ENCODE measurements around the gene TRIO.
A peak's percentile ranks its signal among the peaks of the same experiment; 100 is the strongest.

TRIO gene

DNA sequence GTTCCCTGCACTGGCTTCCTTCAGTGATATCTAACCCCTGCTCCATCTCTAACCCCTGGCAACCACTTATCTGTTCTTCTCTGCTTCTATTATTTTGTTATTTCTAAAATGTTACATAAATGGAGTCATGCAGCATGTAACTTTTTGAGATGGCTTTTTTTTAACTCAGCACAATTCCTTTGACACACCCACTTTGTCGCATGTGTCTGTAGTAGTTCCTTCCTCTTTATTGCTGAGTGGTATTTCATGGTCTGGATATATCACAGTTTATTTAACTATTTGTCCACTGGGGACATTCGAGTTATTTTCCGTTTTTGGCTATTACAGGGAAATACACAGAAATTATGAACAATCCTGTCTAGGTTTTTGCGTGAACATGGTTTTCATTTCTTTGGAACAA is 200.2 kb downstream of the TRIO start:
- TF ChIP-seq, protein P1, sequence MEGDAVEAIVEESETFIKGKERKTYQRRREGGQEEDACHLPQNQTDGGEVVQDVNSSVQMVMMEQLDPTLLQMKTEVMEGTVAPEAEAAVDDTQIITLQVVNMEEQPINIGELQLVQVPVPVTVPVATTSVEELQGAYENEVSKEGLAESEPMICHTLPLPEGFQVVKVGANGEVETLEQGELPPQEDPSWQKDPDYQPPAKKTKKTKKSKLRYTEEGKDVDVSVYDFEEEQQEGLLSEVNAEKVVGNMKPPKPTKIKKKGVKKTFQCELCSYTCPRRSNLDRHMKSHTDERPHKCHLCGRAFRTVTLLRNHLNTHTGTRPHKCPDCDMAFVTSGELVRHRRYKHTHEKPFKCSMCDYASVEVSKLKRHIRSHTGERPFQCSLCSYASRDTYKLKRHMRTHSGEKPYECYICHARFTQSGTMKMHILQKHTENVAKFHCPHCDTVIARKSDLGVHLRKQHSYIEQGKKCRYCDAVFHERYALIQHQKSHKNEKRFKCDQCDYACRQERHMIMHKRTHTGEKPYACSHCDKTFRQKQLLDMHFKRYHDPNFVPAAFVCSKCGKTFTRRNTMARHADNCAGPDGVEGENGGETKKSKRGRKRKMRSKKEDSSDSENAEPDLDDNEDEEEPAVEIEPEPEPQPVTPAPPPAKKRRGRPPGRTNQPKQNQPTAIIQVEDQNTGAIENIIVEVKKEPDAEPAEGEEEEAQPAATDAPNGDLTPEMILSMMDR (conservative IDR thresholded peaks at IDR 0.05; ENCODE audit: low read depth), result no peak
- no peak overlapping the region for H3K27ac ChIP-seq
- DNase-seq (ENCODE audit: low spot score), result no peak
- POLR2A ChIA-PET (ENCODE audit: low non-redundant PET), result no interaction called here
- CTCF ChIA-PET, result no interaction called here

DNA sequence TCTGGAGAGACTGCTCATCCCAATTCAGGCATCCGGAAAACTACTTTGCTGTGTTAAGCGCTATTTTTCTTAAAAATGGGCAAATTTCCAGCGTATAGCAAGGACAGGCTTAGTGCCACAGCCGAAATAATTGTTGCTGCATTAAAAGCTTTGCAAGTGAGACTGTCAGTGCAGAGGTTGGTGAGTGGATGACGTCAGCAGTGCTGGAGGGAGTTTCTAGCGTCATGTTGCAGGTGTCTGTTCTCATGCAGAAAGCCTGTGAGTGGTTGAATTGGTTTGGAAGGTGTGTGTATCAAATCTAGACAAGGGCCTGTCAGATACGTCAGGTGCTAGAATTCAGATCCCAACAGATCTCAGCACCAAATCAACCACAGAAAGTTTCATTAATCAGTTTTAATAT is 204.4 kb downstream of the TRIO start:
- CTCF ChIA-PET, result no interaction called here

DNA sequence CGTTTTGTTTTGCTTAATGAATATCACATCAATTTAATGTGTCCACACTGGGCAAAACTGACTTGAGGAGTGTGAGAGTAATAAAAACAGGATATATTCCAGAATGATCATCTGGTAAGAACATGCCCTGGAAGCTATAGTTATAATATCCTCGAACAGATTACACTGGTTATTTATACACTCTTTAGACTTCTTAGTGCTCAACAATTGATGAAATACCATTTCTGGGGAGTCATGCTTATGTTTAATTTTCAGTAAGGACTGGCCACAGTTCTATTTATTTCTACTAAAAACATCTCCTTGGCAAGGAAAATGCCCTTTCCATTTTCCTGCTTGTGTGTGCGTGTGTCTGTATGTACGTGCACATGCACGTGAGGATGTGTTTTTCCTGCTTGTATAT is 205.0 kb downstream of the TRIO start:
- TF ChIP-seq, protein P1 (conservative IDR thresholded peaks at IDR 0.05; ENCODE audit: low read depth), result no peak
- ChIA-PET CTCF (no interaction called here), POLR2A (ENCODE audit: low non-redundant PET) (no interaction called here)
- DNase-seq (ENCODE audit: low spot score), result no peak
- no peak overlapping the region for H3K27ac ChIP-seq

More for the DNA sequence above, 204.4 kb downstream of the TRIO start:
- H3K27ac ChIP-seq, result no peak overlapping the region
- TF ChIP-seq, protein P1 (conservative IDR thresholded peaks at IDR 0.05; ENCODE audit: low read depth), result no peak
- POLR2A ChIA-PET (ENCODE audit: low non-redundant PET), result no interaction called here
- DNase-seq (ENCODE audit: low spot score), result no peak

DNA sequence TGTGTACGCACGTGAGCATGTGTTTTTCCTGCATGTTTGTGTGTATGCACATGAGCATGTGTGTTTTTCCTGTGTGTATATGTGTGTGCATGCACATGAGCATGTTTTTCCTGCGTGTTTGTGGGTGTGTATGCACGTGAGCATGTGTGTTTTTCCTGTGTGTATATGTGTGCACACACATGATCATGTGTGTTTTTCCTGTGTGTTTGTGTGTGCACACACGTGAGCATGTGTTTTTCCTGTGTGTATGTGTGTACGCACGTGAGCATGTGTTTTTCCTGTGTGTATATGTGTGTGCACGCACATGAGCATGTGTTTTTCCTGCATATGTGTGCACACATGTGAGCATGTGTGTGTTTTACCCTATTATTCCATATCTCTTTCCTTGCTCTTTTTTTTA is 205.9 kb downstream of the TRIO start:
- H3K27ac ChIP-seq, result no peak overlapping the region
- ChIA-PET CTCF (no interaction called here), POLR2A (ENCODE audit: low non-redundant PET) (no interaction called here)
- no peak for DNase-seq (ENCODE audit: low spot score)
- TF ChIP-seq, protein P1 (conservative IDR thresholded peaks at IDR 0.05; ENCODE audit: low read depth), result no peak

DNA sequence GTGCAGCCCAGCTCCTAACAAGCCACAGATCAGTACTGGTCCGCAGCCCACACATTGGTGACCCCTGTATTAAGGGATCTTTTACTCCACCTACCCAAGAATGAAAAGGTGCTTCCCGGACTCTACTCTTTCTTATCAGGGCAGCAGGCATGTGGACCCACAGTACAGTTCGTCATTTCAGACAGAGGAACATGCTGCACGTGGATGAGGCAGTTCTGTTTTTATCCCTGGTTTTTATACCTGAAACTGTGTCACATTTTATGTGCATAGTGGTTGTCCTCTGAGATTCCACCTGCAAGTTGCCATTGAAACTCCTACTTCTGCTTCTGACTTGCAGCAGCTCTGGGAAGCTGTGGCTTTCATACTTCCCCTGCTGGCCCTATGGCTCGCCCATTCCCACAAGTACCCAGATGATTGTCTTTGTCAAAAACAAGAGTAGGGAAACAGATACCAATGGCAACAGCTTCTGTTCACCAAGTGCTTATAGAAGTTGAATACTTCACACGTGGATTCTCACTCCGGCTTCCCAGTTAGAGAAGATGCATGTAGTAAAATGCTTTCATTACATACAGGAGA is 208.0 kb downstream of the TRIO start:
- no peak for DNase-seq (ENCODE audit: low spot score)
- no peak overlapping the region for H3K27ac ChIP-seq
- ChIA-PET CTCF (interaction anchor here (0.6 to 1.7 kb wide), 5 partner anchors 13 to 297 kb away, joined by 3 to 13 read pairs (median 7); no protein-coding TSS in a partner anchor), POLR2A (ENCODE audit: low non-redundant PET) (no interaction called here)
- TF ChIP-seq, protein P1 (conservative IDR thresholded peaks at IDR 0.05; ENCODE audit: low read depth), result no peak

DNA sequence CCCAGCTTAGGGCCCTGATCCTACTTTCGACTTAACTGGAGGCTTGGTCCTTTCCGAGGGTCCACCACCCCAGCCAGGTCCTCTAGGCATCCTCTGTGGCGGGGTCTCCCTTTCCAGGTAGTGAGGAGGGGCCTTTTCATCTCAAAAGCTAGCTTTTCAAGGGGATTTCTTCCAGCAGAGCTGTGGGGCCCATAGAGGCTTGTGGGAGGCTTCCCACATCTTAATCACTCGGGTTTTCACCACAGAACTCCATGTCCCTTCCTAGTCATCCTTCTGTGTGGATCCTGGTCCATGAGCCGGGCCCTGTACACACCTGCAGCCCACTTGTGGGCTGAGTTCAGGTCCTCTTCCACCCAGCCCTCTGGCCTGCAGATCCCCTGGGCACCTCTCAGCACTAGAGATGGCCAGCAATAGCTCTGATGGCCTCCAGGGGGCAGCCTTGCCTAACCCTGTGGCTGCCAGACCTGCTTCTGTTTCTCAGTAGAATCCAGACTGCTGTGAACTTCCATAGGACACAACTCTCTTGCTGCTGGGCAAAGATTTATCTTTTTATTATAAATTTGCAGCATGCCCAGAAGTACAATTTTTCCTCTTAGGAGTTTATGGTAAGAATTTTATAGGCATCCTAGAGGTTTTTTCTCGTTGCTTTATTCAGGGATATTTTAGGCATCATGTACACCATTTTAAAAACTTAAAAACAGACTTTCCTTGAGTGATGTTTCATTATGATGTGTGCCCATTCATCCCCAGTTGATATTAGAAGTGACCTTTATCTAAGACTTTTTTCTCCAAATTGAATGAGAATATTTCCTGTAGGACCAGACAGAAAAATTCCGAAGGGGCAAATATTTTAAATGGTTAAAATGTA is 208.9 kb downstream of the TRIO start:
- H3K27ac ChIP-seq, result no peak overlapping the region
- CTCF ChIA-PET, result interaction anchor here (0.6 to 1.7 kb wide), 7 partner anchors 13 to 296 kb away, joined by 3 to 13 read pairs (median 5); no protein-coding TSS in a partner anchor
- TF ChIP-seq, protein P1 (conservative IDR thresholded peaks at IDR 0.05; ENCODE audit: low read depth), result peak; percentile 97
- peak; percentile 68 for DNase-seq (ENCODE audit: low spot score)
- POLR2A ChIA-PET (ENCODE audit: low non-redundant PET), result no interaction called here

Data from RWPE1 (cell line).